ENCODE data around the gene ZNF750.

ZNF750 gene

DNA sequence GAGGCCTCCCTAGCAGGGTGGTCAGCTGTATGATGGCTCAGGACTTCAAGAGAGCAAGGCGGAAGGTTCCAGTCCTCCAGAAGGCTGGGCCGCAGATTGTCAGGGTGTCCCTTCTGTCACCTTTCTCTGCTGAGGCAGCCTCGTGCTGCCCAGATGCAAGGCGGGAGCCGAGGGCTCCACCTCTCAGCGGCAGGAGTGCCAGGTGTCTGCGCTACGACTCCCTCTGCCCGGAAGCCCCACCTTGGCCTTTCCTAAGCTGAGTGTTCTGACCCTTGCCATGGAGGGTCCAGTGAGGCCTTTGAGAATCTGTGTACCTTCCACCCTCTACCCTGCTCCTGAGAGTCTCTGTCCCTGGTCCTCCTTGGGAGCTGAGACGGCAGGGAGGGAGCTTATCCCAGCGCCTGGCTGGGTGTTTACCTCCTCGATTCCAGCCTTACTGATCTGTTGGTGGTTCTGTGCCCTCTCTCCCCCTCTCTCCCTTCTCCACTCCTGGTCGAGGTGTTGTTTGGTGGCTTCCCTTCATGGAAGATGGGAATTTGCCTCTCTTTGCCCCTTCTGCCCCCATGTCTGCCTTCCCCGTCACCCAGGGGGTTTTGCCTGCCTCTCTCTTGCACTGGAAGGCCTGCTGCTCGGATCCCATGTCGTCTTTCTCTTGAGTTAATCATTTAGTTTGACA, 2.2 kb upstream of the ZNF750 start:
- H3K27ac ChIP-seq, result no peak overlapping the region
- no peak overlapping the region for H3K4me3 ChIP-seq

DNA sequence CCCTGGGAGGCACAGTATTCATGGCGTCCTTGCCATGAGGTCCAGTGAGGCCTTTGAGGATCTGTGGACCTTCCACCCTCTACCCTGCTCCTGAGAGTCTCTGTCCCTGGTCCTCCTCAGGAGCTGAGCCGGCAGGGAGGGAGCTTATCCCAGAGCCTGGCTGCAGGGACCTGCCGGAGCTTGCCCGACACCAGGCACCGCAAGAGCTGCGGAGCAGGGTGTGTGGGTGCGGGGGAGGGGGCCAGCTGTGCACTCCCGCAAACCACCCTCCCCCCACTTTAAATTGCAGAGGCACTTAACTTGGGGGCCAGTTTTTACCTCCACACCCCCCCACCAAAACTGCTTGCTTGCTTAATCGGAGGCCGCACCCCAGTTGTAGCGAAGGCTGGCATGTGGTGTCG, 609 bp upstream of the ZNF750 start:
- peak overlapping the region in 6 of 7 experiments; percentile 19 to 43 (median 27) for H3K4me3 ChIP-seq
- H3K27ac ChIP-seq, result peak overlapping the region in 16 of 21 experiments; percentile 46 to 90 (median 78)

DNA sequence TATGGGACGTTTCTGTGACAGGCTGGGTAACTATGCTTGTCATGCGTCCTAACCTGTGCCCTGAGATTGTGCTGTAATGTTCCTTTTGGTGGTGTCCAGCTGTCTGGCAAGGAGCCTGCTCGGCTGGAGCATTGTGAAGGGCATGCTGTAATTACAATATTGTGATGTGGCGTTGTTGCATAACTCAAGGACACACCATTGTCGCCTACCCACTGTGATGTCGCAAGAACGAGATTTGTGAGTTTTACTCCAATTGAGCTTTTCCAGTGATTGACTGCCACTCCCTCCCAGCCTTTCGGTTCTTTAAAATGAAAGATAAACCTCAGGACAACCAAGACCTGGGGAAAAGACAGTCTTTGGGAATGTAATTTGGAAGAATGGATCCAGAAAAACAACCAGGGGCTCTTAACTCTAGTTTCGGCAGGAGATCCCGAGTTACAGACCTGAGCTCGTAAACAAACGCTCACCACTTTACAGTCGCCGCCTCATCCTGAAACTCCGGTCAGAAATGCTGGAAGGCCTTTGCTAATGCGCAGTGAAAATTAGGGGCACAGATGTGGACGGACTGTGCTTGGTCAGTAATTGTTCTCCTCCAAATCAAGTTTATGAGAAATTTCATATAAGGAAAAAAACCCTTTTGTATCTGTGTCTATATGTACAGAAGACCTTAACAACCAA, 1.3 kb downstream of the ZNF750 start:
- Histone ChIP-seq H3K27ac (peak overlapping the region in 20 of 21 experiments; percentile 28 to 90 (median 78)), H3K4me3 (peak overlapping the region; percentile 1 to 43 (median 22))

- peak overlapping the region in 20 of 21 experiments; percentile 28 to 90 (median 78) for H3K27ac ChIP-seq
- peak overlapping the region; percentile 1 to 43 (median 22) for H3K4me3 ChIP-seq
Observed at GRCh38 chr17:82837586-82838320, 2.1 kb downstream of the ZNF750 start.

- Histone ChIP-seq H3K4me3 (peak overlapping the region in 5 of 7 experiments; percentile 2 to 43 (median 33)), H3K27ac (peak overlapping the region in 20 of 21 experiments; percentile 28 to 90 (median 78))
Observed at GRCh38 chr17:82836823-82837357, 2.9 kb downstream of the ZNF750 start.

DNA sequence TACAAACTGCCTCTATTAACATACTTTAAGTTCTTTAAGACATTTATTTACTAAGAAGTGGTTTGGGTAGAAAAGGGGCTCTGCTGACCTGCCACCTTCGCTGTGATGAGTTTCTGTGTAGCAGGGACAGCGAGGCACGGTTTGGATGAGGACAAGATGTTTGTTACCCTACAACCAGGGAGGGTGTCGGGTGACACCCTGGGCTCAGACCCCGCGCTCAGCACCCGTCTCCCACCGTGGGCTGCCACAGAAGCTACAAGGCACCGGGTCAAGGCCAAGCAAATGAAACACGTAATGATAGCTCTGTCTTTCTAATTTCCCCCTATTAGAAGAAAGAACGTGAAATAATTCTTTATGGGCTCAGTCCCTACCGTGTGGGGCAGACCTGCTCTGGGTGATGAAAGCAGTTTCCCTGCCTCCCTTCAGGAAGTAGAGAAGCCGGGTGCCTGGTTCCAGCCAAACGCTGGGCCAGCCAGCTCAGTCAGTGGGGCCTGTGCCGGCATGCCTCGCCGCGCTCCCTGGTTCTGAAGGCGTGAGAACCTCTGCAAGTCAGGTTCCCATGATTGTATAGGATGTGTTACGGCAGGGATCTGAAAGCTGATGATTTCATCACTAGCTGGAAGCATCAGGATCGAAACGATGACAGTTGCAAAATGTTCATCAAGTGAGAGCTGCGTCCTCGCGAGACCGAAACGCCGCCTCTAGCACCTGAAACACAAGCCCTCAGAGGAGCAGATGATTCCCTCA, 3.9 kb downstream of the ZNF750 start:
- peak overlapping the region in 20 of 21 experiments; percentile 58 to 90 (median 78) for H3K27ac ChIP-seq
- peak overlapping the region in 1 of 7 experiments; percentile 16 for H3K4me3 ChIP-seq

GRCh38 chr17:82835122-82835521, 4.7 kb downstream of the ZNF750 start:
- H3K27ac ChIP-seq, result peak overlapping the region in 19 of 21 experiments; percentile 49 to 90 (median 75)
- no peak overlapping the region for H3K4me3 ChIP-seq

- peak overlapping the region in 3 of 21 experiments; percentile 1 to 57 (median 49) for H3K27ac ChIP-seq
- no peak overlapping the region for H3K4me3 ChIP-seq
Observed at GRCh38 chr17:82832881-82833475, 6.8 kb downstream of the ZNF750 start.

GRCh38 chr17:82832411-82832810, 7.4 kb downstream of the ZNF750 start:
- Histone ChIP-seq H3K27ac (peak overlapping the region in 3 of 21 experiments; percentile 1 to 57 (median 49)), H3K4me3 (no peak overlapping the region)

GRCh38 chr17:82831818-82832200, 8.0 kb downstream of the ZNF750 start:
- H3K4me3 ChIP-seq, result no peak overlapping the region
- peak overlapping the region in 3 of 21 experiments; percentile 18 to 49 (median 30) for H3K27ac ChIP-seq

DNA sequence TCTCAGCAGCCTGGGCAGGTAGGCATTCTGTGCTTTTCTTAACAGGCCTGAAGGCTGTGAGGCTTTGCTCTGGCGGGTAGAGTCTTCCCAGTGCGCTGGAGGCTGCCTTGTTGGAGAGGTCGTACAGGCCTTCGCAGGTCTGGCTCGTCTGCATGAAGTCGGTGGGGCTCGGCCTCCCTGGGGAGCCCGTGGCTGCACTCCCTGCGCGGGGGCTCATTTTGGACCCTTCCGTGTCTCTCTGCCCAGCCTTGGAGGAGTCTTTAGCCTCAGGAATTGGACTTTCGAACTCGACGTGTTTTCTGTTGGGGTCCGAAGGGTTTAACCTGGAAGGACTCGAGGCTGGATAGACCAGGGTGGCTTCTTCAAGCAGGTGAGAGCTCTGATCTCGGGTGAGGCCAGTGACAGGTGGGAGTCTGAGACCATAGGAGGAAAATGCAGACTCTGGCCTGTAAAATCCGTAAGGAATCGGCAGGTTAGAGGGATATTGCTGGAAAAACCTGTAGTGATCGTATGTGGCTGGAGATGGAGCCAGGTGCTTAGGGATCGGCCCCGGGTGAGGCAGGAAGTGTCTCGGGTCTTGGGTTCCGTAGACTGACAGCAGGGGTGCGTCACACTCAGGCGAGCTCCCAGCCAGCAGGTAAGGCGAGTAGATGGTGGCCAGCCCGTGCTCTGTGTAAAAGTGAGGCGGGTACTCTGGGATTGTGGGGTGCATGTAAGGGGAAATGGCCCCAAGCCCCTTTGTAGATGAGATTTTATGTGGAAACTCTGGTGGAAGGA, 8.6 kb downstream of the ZNF750 start:
- peak overlapping the region in 2 of 21 experiments; percentile 1 to 49 for H3K27ac ChIP-seq
- H3K4me3 ChIP-seq, result no peak overlapping the region

- Histone ChIP-seq H3K27ac (peak overlapping the region in 1 of 21 experiments; percentile 1), H3K4me3 (no peak overlapping the region)
Observed at GRCh38 chr17:82830249-82830661, 9.6 kb downstream of the ZNF750 start.

GRCh38 chr17:82828875-82829487, 10.8 kb downstream of the ZNF750 start:
- no peak overlapping the region for H3K27ac ChIP-seq
- no peak overlapping the region for H3K4me3 ChIP-seq

DNA sequence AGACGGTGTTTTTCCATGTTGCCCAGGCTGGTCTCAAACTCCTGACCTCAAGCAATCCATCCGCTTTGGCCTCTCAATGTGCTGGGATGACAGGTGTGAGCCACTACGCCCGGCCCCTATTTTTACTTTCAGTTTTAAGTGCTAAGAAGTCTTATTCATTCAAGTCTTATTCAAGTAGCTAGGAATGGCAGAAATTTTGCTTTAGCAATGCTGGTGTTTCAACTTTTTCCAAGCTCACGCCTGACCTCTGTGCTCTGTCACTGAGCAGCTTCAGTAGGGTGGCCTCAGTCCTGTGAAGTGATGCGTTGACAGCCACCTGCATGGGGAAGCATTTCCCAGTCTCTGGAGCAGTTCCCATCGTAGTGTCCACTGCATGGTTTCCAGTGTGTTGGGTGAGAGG, 12.9 kb downstream of the ZNF750 start:
- Histone ChIP-seq H3K27ac (no peak overlapping the region), H3K4me3 (no peak overlapping the region)

DNA sequence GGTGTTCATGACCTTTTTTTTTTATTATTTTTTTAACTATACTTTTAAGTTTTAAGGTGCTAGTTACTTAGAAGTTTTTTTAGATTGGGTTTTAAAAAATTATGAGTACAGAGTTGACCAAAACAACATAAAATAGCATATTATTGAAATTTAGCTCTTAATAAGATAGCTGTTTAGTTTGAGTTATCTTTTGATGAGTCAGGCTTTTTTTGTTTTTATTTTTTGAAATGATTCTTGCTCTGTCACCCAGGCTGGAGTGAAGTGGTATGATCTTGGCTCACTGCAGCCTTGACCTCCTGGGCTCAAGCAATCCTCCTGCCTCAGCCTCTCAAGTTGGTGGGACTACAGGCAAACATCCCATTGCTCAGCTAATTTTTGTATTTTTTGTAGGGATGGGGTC, 13.6 kb downstream of the ZNF750 start:
- Histone ChIP-seq H3K4me3 (no peak overlapping the region), H3K27ac (no peak overlapping the region)

DNA sequence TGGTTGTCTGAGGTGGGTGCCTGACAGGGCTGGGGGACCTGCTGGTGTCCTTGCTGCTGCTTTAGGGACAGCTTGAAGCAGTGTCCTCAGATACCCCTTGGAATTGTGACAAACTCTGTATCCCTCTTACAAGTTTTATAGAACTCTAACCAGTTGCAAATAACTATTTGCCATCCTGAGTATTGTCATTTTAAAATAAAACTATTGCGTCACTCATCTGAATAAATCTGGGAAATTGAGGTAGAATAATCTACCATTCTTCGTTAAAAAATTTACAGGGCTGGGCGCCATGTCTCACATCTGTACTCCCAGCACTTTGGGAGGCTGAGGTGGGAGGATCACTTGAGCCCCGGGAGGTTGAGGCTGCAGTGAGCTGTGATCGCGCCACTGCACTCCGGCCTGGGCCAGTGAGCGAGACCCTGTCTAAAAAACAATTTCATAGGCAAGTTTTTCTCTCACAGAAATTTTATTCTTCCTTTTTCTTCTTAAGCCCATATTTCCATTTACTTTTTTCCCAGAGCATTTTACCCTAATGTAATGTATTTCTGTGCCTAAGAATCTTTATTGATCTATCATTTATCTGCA, 14.2 kb downstream of the ZNF750 start:
- Histone ChIP-seq H3K4me3 (no peak overlapping the region), H3K27ac (no peak overlapping the region)

- no peak overlapping the region for H3K27ac ChIP-seq
Observed at GRCh38 chr17:82823004-82823403, 16.8 kb downstream of the ZNF750 start.

More at GRCh38 chr17:82823004-82823403, 16.8 kb downstream of the ZNF750 start:
- H3K4me3 ChIP-seq, result no peak overlapping the region

All from skin epidermis (tissue), 12 donors.